HepG2 (cell line): Measurements from ENCODE around the gene TIAM1. TPM values are rescaled to one million over a fixed set of nuclear protein-coding genes. Genes with fewer than 3 reads are reported as not detected.

Experiments
- ATAC-seq: fragments of 200-7000 bp; cut with Tn5 transposase; 3 replicates; pipeline ENCODE4 v1.9.1; 2020; ENCODE audit warnings: mild to moderate bottlenecking, moderate library complexity
- BruUV-seq: library from RNA; stranded (reverse); fragments of 400-500 nt; replicated peaks from 2 replicates; lab custom pipeline; 2021; lab: Mats Ljungman, UMichigan
- CTCF ChIA-PET: fragments of 300-600 bp; formaldehyde crosslinking; extraction: SDS; loops from one replicate; lab custom pipeline; 2021; ENCODE audit warnings: low total read pairs, inconsistent platforms, low intra/inter-chr PET ratio; lab: Yijun Ruan, JAX
- POLR2A ChIA-PET: fragments of 350-600 bp; sonication (Branson Sonifier 250); formaldehyde crosslinking; loops from one replicate; lab custom pipeline; 2020; ENCODE audit warnings: antibody characterized with exemption, inconsistent platforms; lab: Yijun Ruan, JAX
- DNase-seq: peaks from one replicate; pipeline ENCODE4 v3.0.0-alpha.2; 2015; ENCODE audit warnings: low spot score
- FAIRE-seq: peaks from 3 replicates; lab custom pipeline; 2011; peaks lifted over from hg19 to GRCh38; lab: Jason Lieb, UNC
- H2AFZ ChIP-seq: one replicate; pipeline ENCODE4 v1.6.1; 2011; ENCODE audit warnings: low read length, inconsistent platforms
- H3K27ac ChIP-seq: fragments of 300-600 bp; 3 replicates; pipeline ENCODE4 v1.8.0; 2011; ENCODE audit warnings: mixed run types, mild to moderate bottlenecking, mixed read lengths, low read length, inconsistent platforms; ENCODE audit not compliant: insufficient read depth; ENCODE audit errors: extremely low read length
- H3K27me3 ChIP-seq, 2 experiments: fragments of 200-600 bp in 1 of 2; 2 replicates in 1 of 2; 3 replicates in 1 of 2; pipeline versions ENCODE4 v1.6.0 to v1.8.0; 2011; ENCODE audit warnings: low read length in 2 of 2, mild to moderate bottlenecking in 2 of 2, moderate library complexity in 2 of 2, inconsistent platforms in 1 of 2; ENCODE audit not compliant: insufficient read depth in 2 of 2, control insufficient read depth in 1 of 2
- H3K36me3 ChIP-seq, 2 experiments: fragments of 200-600 bp in 1 of 2; replicated peaks in 1 of 2; 2 replicates in 1 of 2; 3 replicates in 1 of 2; pipeline versions ENCODE4 v1.5.1 to v1.8.0; 2011; ENCODE audit warnings: low read length in 2 of 2, inconsistent platforms in 1 of 2; ENCODE audit not compliant: insufficient read depth in 2 of 2, control insufficient read depth in 1 of 2
- H3K4me1 ChIP-seq: 2 replicates; pipeline ENCODE4 v1.5.1; 2012; ENCODE audit warnings: low read length, inconsistent platforms; ENCODE audit not compliant: insufficient read depth
- H3K4me2 ChIP-seq: 2 replicates; pipeline ENCODE4 v1.6.0; 2011; ENCODE audit warnings: low read depth, low read length, inconsistent platforms
- H3K4me3 ChIP-seq, 3 experiments: fragments of 200-600 bp in 1 of 3; sonication (generic), shearing (Covaris generic) in 1 of 3; replicated peaks in 1 of 3; 2 replicates each; pipeline ENCODE4 v1.5.1; 2011 to 2016; ENCODE audit warnings: low read length in 3 of 3, inconsistent platforms in 2 of 3, low read depth in 2 of 3, mild to moderate bottlenecking in 2 of 3, control low read depth in 1 of 3, mixed read lengths in 1 of 3; ENCODE audit not compliant: insufficient read depth in 1 of 3
- H3K79me2 ChIP-seq: one replicate; pipeline ENCODE4 v1.6.1; 2011; ENCODE audit warnings: low read length, inconsistent platforms; ENCODE audit not compliant: insufficient read depth
- H3K9ac ChIP-seq: 2 replicates; pipeline ENCODE4 v1.6.0; 2011; ENCODE audit warnings: mild to moderate bottlenecking, low read depth, low read length, inconsistent platforms; ENCODE audit not compliant: insufficient read depth
- H3K9me3 ChIP-seq: 2 replicates; pipeline ENCODE4 v1.5.1; 2012; ENCODE audit warnings: mild to moderate bottlenecking, low read length
- H4K20me1 ChIP-seq: 2 replicates; pipeline ENCODE4 v1.6.0; 2011; ENCODE audit warnings: inconsistent platforms, mild to moderate bottlenecking, low read length, moderate library complexity; ENCODE audit not compliant: insufficient read depth
- CENPX ChIP-seq: sonication (generic); formaldehyde crosslinking; IDR thresholded peaks from 2 replicates; pipeline ENCODE4 v1.9.0; 2021; ENCODE audit warnings: mild to moderate bottlenecking, missing genetic modification reagents, moderate library complexity
- CHD4 ChIP-seq: fragments of 200-600 bp; sonication (generic); IDR thresholded peaks from 2 replicates; pipeline ENCODE4 v1.7.0; 2017; ENCODE audit warnings: mild to moderate bottlenecking, low read length, borderline replicate concordance
- FOXA1 ChIP-seq, 2 experiments: fragments of 450-650 bp in 1 of 2; sonication (generic) in 1 of 2; formaldehyde crosslinking in 1 of 2; IDR thresholded peaks; 2 replicates each; pipeline versions ENCODE4 v1.4.0 to v1.6.1; 2016 to 2020; ENCODE audit warnings: missing genetic modification reagents in 1 of 2
- FOXA3 ChIP-seq: IDR thresholded peaks from 2 replicates; pipeline ENCODE4 v1.6.1; 2016; ENCODE audit warnings: missing genetic modification reagents, missing compliant biosample characterization
- KAT8 ChIP-seq: IDR thresholded peaks from 2 replicates; pipeline ENCODE4 v1.6.1; 2016; ENCODE audit warnings: missing genetic modification reagents, missing compliant biosample characterization
- KLF6 ChIP-seq: IDR thresholded peaks from 2 replicates; pipeline ENCODE4 v1.8.0; 2016; ENCODE audit warnings: missing biosample characterization, missing genetic modification reagents
- MAX ChIP-seq: IDR thresholded peaks from 2 replicates; pipeline ENCODE4 v1.6.1; 2012; ENCODE audit warnings: inconsistent platforms
- NR2F2 ChIP-seq: IDR thresholded peaks from 2 replicates; pipeline ENCODE4 v1.6.1; 2012; ENCODE audit warnings: low read depth, inconsistent platforms, borderline replicate concordance
- RFX1 ChIP-seq: fragments of 450-650 bp; IDR thresholded peaks from 2 replicates; pipeline ENCODE4 v1.6.1; 2017
- ZBTB20 ChIP-seq: sonication (generic); formaldehyde crosslinking; IDR thresholded peaks from 2 replicates; pipeline ENCODE4 v1.8.1; 2023; ENCODE audit warnings: missing genetic modification reagents, low read depth, mild to moderate bottlenecking, borderline replicate concordance
- ZBTB21 ChIP-seq: sonication (generic); formaldehyde crosslinking; IDR thresholded peaks from 2 replicates; pipeline ENCODE4 v1.4.0; 2020; ENCODE audit warnings: missing genetic modification reagents
- ZFP36 ChIP-seq: fragments of 150-350 bp; IDR thresholded peaks from 2 replicates; pipeline ENCODE4 v1.6.1; 2018; ENCODE audit warnings: borderline replicate concordance, low read length, low read depth; ENCODE audit not compliant: partially characterized antibody
- ZFP36L1 ChIP-seq: sonication (generic); formaldehyde crosslinking; IDR thresholded peaks from 2 replicates; pipeline ENCODE4 v1.8.0; 2022; ENCODE audit warnings: mild to moderate bottlenecking, missing genetic modification reagents, moderate library complexity
- ZNF274 ChIP-seq: sonication (generic); formaldehyde crosslinking; IDR thresholded peaks from 2 replicates; pipeline ENCODE4 v1.5.1; 2020; ENCODE audit warnings: mild to moderate bottlenecking, missing genetic modification reagents
- ZNF549 ChIP-seq: sonication (generic); formaldehyde crosslinking; IDR thresholded peaks from 2 replicates; pipeline ENCODE4 v1.5.0; 2020; ENCODE audit warnings: missing genetic modification reagents
- ZNF567 ChIP-seq: sonication (generic); formaldehyde crosslinking; IDR thresholded peaks from 2 replicates; pipeline ENCODE4 v1.8.1; 2023; ENCODE audit warnings: mild to moderate bottlenecking, missing genetic modification reagents, borderline replicate concordance
- ZNF766 ChIP-seq: sonication (generic); formaldehyde crosslinking; IDR thresholded peaks from 2 replicates; pipeline ENCODE4 v1.5.0; 2020; ENCODE audit warnings: missing genetic modification reagents, borderline replicate concordance
- WGBS: methylation state at CpG from one replicate; pipeline ENCODE4 v1.1.6; 2017; ENCODE audit warnings: low lambda C conversion rate; 5-methylcytosine and 5-hydroxymethylcytosine counted together
- in situ Hi-C: cut with HindIII; loops from 2 replicates; pipeline ENCODE4 v1.10.0; 2017; ENCODE audit warnings: low pct_unique_long_range_greater_than_20kb; ENCODE audit not compliant: extremely low pct_ligation_motif_present
- intact Hi-C: fragments of 100-400 bp; cut with micrococcal nuclease; formaldehyde crosslinking; loops from one replicate; pipeline ENCODE4 v1.10.0; 2022; ENCODE audit not compliant: unreplicated experiment
- polyA plus RNA-seq, 8 experiments: library from polyadenylated mRNA; depleted of rRNA in 3 of 8; stranded (reverse) in 7 of 8; unstranded in 1 of 8; fragments of >200 nt; fragmentation: Illumina TruSeq in 4 of 8; extraction: Trizol in 4 of 8; gene quantifications; 2 replicates each; pipeline versions ENCODE4 v1.2.1 to v1.2.3, GENCODE V29; 2011 to 2016; ENCODE audit warnings: low read depth in 4 of 8, missing spikeins in 1 of 8, mixed read lengths in 1 of 8; ENCODE audit not compliant: insufficient read depth in 1 of 8
- total RNA-seq, 5 experiments: library from RNA; depleted of rRNA; stranded (reverse); fragments of >200 nt; fragmentation: Illumina TruSeq; extraction: Trizol; gene quantifications; 2 replicates each; pipeline ENCODE4 v1.2.3, GENCODE V29; 2016; ENCODE audit warnings: low read depth in 1 of 5
- TF ChIP-seq, protein P1 (sequence below): sonication (generic); formaldehyde crosslinking; conservative IDR thresholded peaks from 2 replicates; pipeline ENCODE4 v1.4.0; 2020; ENCODE audit warnings: missing genetic modification reagents

TIAM1 gene
- total and polyA plus RNA-seq, 2 of the 13 experiments (the other 11 are each of a cell fraction or from before 2014, with no cell fraction given) = 0.13 to 0.24 TPM

DNA sequence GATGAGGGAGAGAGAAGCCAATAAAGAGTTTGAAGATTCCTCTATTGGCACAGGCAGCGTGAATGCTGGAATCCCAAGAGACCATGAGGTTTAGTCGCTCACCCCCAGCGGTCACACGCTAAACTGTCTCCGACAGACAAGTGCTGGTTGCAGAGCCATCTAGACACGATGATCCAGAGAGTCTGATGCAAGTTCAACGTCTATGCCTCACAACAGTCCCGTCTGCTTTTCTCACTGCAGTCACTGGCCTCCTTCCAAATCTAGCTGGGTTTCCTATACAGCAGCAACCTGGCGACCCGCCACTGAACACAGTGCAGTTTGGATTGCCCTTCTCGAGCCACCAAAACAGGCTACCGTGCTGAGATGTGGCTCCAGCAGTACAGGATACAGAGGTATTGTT, 207.2 kb downstream of the TIAM1 start:
- no peak overlapping the region for H3K9ac ChIP-seq
- no peak overlapping the region for H2AFZ ChIP-seq
- ATAC-seq = no peak
- H3K4me3 ChIP-seq = no peak overlapping the region
- H3K27ac ChIP-seq = no peak overlapping the region
- POLR2A ChIA-PET = no interaction called here
- in situ Hi-C loops = no loop called here
- no peak overlapping the region for H3K4me2 ChIP-seq
- H3K27me3 ChIP-seq = no peaks in the 10 kb centered on the region; a peak in 1 of 5 replicates
- WGBS = 41% methylated on average over 9 of the region's 12 CpGs
- H3K4me1 ChIP-seq = no peaks in the 10 kb centered on the region
- intact Hi-C loops = no loop called here
- no peak for FAIRE-seq
- H3K79me2 ChIP-seq = no peaks in the 10 kb centered on the region
- no TSS peak for BruUV-seq
- H3K9me3 ChIP-seq = no peaks in the 10 kb centered on the region
- DNase-seq = no peak
- no peak for TF ChIP-seq ZFP36L1
- TF ChIP-seq FOXA3 (CRISPR knock-in tag) = no peak
- TF ChIP-seq CHD4 = no peak
- TF ChIP-seq CENPX (CRISPR knock-in tag) = no peak
- no peak for TF ChIP-seq ZNF567 (CRISPR knock-in tag)
- TF ChIP-seq ZFP36 = no peak
- TF ChIP-seq FOXA1 (IDR thresholded peaks at IDR 0.05) = no peak
- TF ChIP-seq FOXA1 (CRISPR knock-in tag; IDR thresholded peaks at IDR 0.05) = no peak
- TF ChIP-seq ZNF274 = no peak
- TF ChIP-seq RFX1 = no peak
- TF ChIP-seq, protein P1, sequence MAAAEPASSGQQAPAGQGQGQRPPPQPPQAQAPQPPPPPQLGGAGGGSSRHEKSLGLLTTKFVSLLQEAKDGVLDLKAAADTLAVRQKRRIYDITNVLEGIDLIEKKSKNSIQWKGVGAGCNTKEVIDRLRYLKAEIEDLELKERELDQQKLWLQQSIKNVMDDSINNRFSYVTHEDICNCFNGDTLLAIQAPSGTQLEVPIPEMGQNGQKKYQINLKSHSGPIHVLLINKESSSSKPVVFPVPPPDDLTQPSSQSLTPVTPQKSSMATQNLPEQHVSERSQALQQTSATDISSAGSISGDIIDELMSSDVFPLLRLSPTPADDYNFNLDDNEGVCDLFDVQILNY (CRISPR knock-in tag) = no peak
- no peak for TF ChIP-seq ZNF766 (CRISPR knock-in tag)
- no peak for TF ChIP-seq MAX
- TF ChIP-seq NR2F2 = no peak
- TF ChIP-seq ZBTB21 (CRISPR knock-in tag) = no peak
- no peak for TF ChIP-seq KLF6 (CRISPR knock-in tag)
- no peak for TF ChIP-seq ZNF549
- no peak for TF ChIP-seq KAT8
- TF ChIP-seq ZBTB20 (CRISPR knock-in tag) = no peak
- H4K20me1 ChIP-seq = no peaks in the 10 kb centered on the region
- no peaks in the 10 kb centered on the region for H3K36me3 ChIP-seq
- CTCF ChIA-PET = no interaction called here
